Chondrocyte (in vitro differentiated cells): Measurements from ENCODE around the gene MRPS14. TPM values are rescaled to one million over a fixed set of nuclear protein-coding genes. Genes with fewer than 3 reads are reported as not detected.

ENCODE experiments used
- DNase-seq: peaks from one replicate; pipeline ENCODE4 v3.0.0; 2021; ENCODE audit warnings: mixed read lengths, low spot score
- H3K27ac Mint-ChIP-seq: one replicate; pipeline ENCODE4 v1.8.0; 2021; ENCODE audit warnings: mild to moderate bottlenecking, moderate library complexity, mixed read lengths; ENCODE audit not compliant: unreplicated experiment
- H3K27me3 Mint-ChIP-seq: 2 replicates; pipeline ENCODE4 v1.8.0; 2021; ENCODE audit warnings: low read depth, mixed read lengths
- H3K36me3 Mint-ChIP-seq: 2 replicates; pipeline ENCODE4 v1.8.0; 2021; ENCODE audit warnings: low read depth, mixed read lengths
- H3K4me1 Mint-ChIP-seq: 2 replicates; pipeline ENCODE4 v1.8.0; 2021; ENCODE audit warnings: low read depth, mild to moderate bottlenecking, mixed read lengths
- H3K4me3 Mint-ChIP-seq: one replicate; pipeline ENCODE4 v1.8.0; 2021; ENCODE audit warnings: mild to moderate bottlenecking, moderate library complexity, mixed read lengths; ENCODE audit not compliant: unreplicated experiment
- H3K9me3 Mint-ChIP-seq: 2 replicates; pipeline ENCODE4 v1.8.0; 2021; ENCODE audit warnings: low read depth, mixed read lengths
- CTCF ChIP-seq: fragments of 200-600 bp; sonication (generic); IDR thresholded peaks from 2 replicates; pipeline ENCODE4 v1.5.0; 2021; ENCODE audit warnings: antibody characterized with exemption, mild to moderate bottlenecking, moderate library complexity
- total RNA-seq: library from RNA; stranded (reverse); gene quantifications from 3 replicates; pipeline ENCODE4 v1.2.1, GENCODE V29; 2021

MRPS14 gene
- total RNA-seq, 1 donor from 2014 or later: 22.1 TPM

GRCh38 chr1:174988539-174988938 lies 34.7 kb downstream of the MRPS14 start:
- Mint-ChIP-seq H3K36me3 (peaks cover 1% of the 10 kb centered on the region), H3K4me3 (no peak overlapping the region), H3K9me3 (no peaks in the 10 kb centered on the region), H3K27me3 (no peaks in the 10 kb centered on the region), H3K27ac (no peak overlapping the region), H3K4me1 (no peaks in the 10 kb centered on the region)
- TF ChIP-seq CTCF: no peak
- no peak for DNase-seq

DNA sequence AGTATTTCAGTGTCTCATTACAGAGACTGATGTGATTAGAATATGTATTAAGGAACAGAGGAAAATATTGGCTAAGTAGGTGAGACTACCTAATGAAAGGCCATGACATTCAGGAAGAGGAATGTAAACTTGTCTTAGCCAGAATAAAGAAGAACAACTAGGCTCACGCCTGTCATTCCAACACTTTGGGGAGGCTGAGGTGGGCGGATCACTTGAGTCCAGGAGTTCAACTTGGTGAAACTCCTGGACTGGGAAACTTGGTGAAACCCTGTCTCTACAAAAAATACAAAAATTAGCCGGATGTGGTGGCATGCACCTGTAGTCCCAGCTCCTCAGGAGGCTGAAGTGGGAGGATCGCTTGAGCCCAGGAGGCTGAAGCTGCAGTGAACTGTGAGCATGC lies 38.3 kb downstream of the MRPS14 start:
- Mint-ChIP-seq H3K27ac (no peak overlapping the region), H3K27me3 (no peaks in the 10 kb centered on the region), H3K36me3 (peaks cover 6% of the 10 kb centered on the region), H3K4me1 (no peaks in the 10 kb centered on the region), H3K4me3 (no peak overlapping the region), H3K9me3 (no peaks in the 10 kb centered on the region)
- no peak for DNase-seq
- no peak for TF ChIP-seq CTCF

GRCh38 chr1:174982971-174983689 lies 40.1 kb downstream of the MRPS14 start:
- TF ChIP-seq CTCF: peak; percentile 85
- Mint-ChIP-seq H3K27ac (no peak overlapping the region), H3K4me1 (no peaks in the 10 kb centered on the region), H3K9me3 (no peaks in the 10 kb centered on the region), H3K36me3 (peaks cover 6% of the 10 kb centered on the region), H3K4me3 (no peak overlapping the region), H3K27me3 (no peaks in the 10 kb centered on the region)
- no peak for DNase-seq

GRCh38 chr1:174976436-174977108 lies 46.7 kb downstream of the MRPS14 start:
- Mint-ChIP-seq H3K9me3 (no peaks in the 10 kb centered on the region), H3K4me3 (no peak overlapping the region), H3K36me3 (peaks cover 7% of the 10 kb centered on the region), H3K27me3 (no peaks in the 10 kb centered on the region), H3K27ac (no peak overlapping the region), H3K4me1 (peaks cover 8% of the 10 kb centered on the region)
- no peak for DNase-seq
- no peak for TF ChIP-seq CTCF

DNA sequence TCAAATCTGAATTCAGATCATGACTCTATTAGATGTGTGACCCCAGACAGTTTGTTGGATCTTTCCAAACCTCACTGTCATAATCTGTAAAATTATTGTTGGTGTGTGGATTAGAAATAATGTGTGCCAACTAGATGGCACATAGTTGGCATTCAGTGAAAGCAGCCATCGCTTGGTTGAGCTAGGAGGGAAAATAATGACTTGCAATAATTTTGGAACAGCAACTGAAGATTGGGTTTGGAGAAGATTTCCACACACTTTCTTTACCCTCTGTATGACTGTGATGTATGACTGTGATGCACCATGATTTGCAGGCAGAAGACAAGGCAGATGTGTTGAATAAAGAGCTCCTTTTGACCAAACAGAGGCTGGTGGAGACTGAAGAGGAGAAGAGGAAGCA lies 47.5 kb downstream of the MRPS14 start:
- Mint-ChIP-seq H3K4me1 (peaks cover 8% of the 10 kb centered on the region), H3K36me3 (peaks cover 5% of the 10 kb centered on the region), H3K27me3 (no peaks in the 10 kb centered on the region), H3K4me3 (no peak overlapping the region), H3K9me3 (no peaks in the 10 kb centered on the region), H3K27ac (no peak overlapping the region)
- no peak for DNase-seq
- no peak for TF ChIP-seq CTCF
